ENCODE data around the gene TBKBP1.
"Not testable (repeated sequence)": the region's sequence is repeated elsewhere in the genome, so short reads cannot be mapped to it uniquely, and the experiment has no call there.

Gene TBKBP1

DNA sequence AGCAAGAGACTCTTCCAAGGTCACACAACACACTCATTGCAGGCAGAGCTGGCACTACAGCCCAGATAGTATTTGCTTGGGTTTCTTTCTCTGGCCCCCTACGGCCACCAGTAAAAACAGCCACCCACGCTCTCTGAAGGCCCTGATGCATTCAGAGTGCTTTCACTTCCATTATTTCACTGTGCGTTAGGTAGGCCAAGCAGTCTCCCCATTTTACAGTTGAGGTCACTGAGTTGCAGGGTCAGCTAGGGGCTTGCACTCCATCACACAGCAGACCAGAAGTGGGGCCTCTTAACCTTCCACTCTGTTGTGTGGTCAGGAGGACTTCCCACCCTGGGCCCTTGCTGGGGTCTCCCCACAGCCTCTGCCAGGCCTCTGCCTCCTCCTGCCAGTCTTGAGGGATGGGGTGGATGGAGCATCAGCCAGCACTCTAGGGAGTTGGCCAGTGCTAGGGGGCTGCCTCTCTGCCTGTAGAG is 41.6 kb downstream of the TBKBP1 start:
- TF ChIP-seq, protein P1, sequence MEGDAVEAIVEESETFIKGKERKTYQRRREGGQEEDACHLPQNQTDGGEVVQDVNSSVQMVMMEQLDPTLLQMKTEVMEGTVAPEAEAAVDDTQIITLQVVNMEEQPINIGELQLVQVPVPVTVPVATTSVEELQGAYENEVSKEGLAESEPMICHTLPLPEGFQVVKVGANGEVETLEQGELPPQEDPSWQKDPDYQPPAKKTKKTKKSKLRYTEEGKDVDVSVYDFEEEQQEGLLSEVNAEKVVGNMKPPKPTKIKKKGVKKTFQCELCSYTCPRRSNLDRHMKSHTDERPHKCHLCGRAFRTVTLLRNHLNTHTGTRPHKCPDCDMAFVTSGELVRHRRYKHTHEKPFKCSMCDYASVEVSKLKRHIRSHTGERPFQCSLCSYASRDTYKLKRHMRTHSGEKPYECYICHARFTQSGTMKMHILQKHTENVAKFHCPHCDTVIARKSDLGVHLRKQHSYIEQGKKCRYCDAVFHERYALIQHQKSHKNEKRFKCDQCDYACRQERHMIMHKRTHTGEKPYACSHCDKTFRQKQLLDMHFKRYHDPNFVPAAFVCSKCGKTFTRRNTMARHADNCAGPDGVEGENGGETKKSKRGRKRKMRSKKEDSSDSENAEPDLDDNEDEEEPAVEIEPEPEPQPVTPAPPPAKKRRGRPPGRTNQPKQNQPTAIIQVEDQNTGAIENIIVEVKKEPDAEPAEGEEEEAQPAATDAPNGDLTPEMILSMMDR (conservative IDR thresholded peaks at IDR 0.05; ENCODE audit: low read depth, low read length) = no peak
- Histone ChIP-seq H3K27ac (no peak overlapping the region), H3K4me1 (ENCODE audit: low read depth, poor library complexity, severe bottlenecking) (no peaks in the 10 kb centered on the region), H3K9ac (no peak overlapping the region), H4K20me1 (ENCODE audit: insufficient read depth) (no peaks in the 10 kb centered on the region), H3K27me3 (ENCODE audit: insufficient read depth, low read depth) (peaks cover 3% of the 10 kb centered on the region; the same call in 1 of the 2 replicates), H3K79me2 (ENCODE audit: insufficient read depth, low read depth) (no peaks in the 10 kb centered on the region), H3K36me3 (ENCODE audit: insufficient read depth) (no peaks in the 10 kb centered on the region), H3K4me3 (IDR thresholded peaks at IDR 0.05; ENCODE audit: insufficient read depth, low read depth, low read length) (no peak overlapping the region), H3K4me2 (no peak overlapping the region), H2AFZ (ENCODE audit: low read depth) (no peak overlapping the region)

DNA sequence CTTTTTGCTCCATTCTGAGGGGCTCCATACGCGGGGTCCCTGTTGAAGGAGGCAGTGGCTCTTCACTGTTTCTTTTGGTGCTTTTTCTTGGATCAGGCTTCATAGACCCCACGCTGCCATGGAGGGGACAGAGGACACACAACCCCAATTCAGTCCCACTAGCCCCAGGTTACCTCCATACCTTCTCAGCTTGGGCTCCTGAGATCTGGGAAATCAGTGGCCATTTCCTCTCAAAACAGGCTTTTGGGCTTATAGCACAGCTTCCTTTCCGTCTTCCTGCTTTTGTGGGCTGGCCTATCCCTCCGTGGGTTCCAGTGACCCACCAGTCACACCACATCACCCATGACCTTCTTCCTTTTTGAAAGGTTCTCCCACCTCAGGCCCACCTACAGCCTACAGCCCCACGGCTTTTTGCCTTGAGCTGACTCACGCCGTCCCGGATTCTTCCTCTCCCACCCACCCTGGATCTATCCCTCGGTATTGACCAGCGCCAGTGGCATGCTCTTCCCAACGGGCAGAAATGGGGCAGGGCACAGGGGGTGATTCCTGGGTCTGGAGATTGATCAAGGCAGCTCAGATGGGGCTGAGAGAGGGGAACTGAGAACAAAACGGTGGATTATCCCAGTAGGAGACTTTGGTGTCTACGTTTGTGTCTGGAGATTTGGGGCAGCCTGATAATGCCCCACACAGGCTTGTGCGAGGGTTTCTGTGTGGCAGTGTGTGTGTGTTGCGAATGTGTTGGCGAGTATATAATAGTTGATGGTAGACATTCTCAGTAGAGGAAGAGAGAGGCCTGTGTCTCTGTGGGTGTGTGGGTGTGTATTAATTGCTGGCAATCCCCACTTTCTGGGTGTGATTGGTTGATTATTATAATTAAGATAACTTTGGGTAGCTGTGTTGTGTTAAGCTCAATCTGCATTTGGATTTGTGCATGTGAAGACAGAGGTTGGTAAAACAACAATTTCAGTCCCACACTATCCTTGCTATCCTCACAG is 42.8 kb downstream of the TBKBP1 start:
- H4K20me1 ChIP-seq (ENCODE audit: insufficient read depth) = no peaks in the 10 kb centered on the region
- H3K27me3 ChIP-seq (ENCODE audit: insufficient read depth, low read depth) = peaks cover 2% of the 10 kb centered on the region; the same call in 1 of the 2 replicates
- no peak overlapping the region for H3K4me2 ChIP-seq
- H2AFZ ChIP-seq (ENCODE audit: low read depth) = no peak overlapping the region
- no peaks in the 10 kb centered on the region for H3K36me3 ChIP-seq (ENCODE audit: insufficient read depth)
- no peak overlapping the region for H3K9ac ChIP-seq
- H3K27ac ChIP-seq = no peak overlapping the region
- no peak overlapping the region for H3K4me3 ChIP-seq (IDR thresholded peaks at IDR 0.05; ENCODE audit: insufficient read depth, low read depth, low read length)
- H3K4me1 ChIP-seq (ENCODE audit: low read depth, poor library complexity, severe bottlenecking) = no peaks in the 10 kb centered on the region
- TF ChIP-seq, protein P1 (conservative IDR thresholded peaks at IDR 0.05; ENCODE audit: low read depth, low read length) = no peak
- H3K79me2 ChIP-seq (ENCODE audit: insufficient read depth, low read depth) = no peaks in the 10 kb centered on the region

DNA sequence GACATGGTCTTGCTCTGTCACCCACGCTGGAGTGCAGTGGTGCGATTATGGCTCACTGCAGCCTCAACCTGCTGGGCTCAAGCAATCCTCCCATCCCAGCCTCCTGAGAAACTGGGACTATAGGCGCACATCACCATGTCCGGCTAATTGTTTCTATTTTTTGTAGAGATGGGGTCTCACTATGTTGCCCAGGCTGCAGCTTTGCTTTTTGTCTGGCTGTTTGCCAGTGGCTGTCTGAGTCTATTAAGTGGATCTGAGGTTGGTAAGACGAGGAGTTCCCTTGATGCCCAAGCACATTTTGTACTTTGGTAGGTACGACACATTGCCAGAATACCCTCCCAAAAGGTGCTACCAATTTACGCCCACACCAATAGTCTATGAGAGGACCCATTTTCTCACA is 44.2 kb downstream of the TBKBP1 start:
- TF ChIP-seq, protein P1 (conservative IDR thresholded peaks at IDR 0.05; ENCODE audit: low read depth, low read length) = no peak
- no peaks in the 10 kb centered on the region; the same call in 1 of the 2 replicates for H3K27me3 ChIP-seq (ENCODE audit: insufficient read depth, low read depth)
- no peaks in the 10 kb centered on the region for H4K20me1 ChIP-seq (ENCODE audit: insufficient read depth)
- no peak overlapping the region for H2AFZ ChIP-seq (ENCODE audit: low read depth)
- H3K36me3 ChIP-seq (ENCODE audit: insufficient read depth) = no peaks in the 10 kb centered on the region
- H3K4me3 ChIP-seq (IDR thresholded peaks at IDR 0.05; ENCODE audit: insufficient read depth, low read depth, low read length) = no peak overlapping the region
- no peaks in the 10 kb centered on the region for H3K4me1 ChIP-seq (ENCODE audit: low read depth, poor library complexity, severe bottlenecking)
- no peaks in the 10 kb centered on the region for H3K79me2 ChIP-seq (ENCODE audit: insufficient read depth, low read depth)
- no peak overlapping the region for H3K4me2 ChIP-seq
- H3K27ac ChIP-seq = no peak overlapping the region
- no peak overlapping the region for H3K9ac ChIP-seq

DNA sequence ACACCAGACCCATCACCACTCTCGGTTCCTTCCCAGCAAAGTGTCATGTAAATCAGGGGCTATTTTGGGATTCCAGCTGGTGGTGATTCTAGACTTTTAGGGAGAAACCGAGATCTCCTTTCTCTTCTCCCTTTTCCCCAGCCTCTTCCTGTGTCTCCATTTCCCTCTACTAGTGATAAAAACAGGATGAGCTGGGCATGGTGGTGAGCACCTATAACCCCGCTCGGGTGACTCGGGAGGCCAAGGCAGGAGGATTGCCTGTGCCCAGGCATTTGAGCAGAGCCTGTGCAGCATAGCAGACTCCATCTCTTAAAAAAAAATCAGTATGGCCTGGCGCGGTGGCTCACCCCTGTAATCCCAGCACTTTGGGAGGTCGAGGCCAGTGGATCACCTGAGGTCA is 45.2 kb downstream of the TBKBP1 start:
- TF ChIP-seq, protein P1 (conservative IDR thresholded peaks at IDR 0.05; ENCODE audit: low read depth, low read length) = no peak

DNA sequence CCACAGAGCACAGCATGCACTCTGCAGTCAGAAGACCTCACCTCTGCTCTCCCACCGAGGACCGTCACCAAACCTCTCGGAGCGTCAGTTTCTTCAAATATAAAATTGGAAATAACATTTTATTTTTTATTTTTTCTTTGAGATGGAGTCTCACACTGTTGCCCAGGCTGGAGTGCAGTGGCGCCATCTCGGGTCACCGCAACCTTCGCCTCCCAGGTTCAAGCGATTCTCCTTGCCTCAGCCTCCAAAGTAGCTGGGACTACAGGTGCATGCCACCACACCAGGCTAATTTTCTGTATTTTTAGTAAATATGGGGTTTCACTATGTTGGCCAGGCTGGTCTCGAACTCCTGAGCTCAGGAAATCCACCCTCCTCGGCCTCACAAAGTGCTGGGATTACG is 46.0 kb downstream of the TBKBP1 start:
- not testable (repeated sequence) for H3K4me2 ChIP-seq; H3K27ac ChIP-seq; H3K27me3 ChIP-seq (ENCODE audit: insufficient read depth, low read depth); H4K20me1 ChIP-seq (ENCODE audit: insufficient read depth); H3K79me2 ChIP-seq (ENCODE audit: insufficient read depth, low read depth); H3K4me1 ChIP-seq (ENCODE audit: low read depth, poor library complexity, severe bottlenecking); H3K36me3 ChIP-seq (ENCODE audit: insufficient read depth); H2AFZ ChIP-seq (ENCODE audit: low read depth); H3K4me3 ChIP-seq (IDR thresholded peaks at IDR 0.05; ENCODE audit: insufficient read depth, low read depth, low read length); H3K9ac ChIP-seq

More for the DNA sequence above, 45.2 kb downstream of the TBKBP1 start:
- H3K4me3 ChIP-seq (IDR thresholded peaks at IDR 0.05; ENCODE audit: insufficient read depth, low read depth, low read length) = no peak overlapping the region
- H3K27me3 ChIP-seq (ENCODE audit: insufficient read depth, low read depth) = peaks cover under 1% of the 10 kb centered on the region; the same call in 1 of the 2 replicates
- no peaks in the 10 kb centered on the region for H3K4me1 ChIP-seq (ENCODE audit: low read depth, poor library complexity, severe bottlenecking)
- H3K27ac ChIP-seq = no peak overlapping the region
- H3K9ac ChIP-seq = no peak overlapping the region
- no peak overlapping the region for H3K4me2 ChIP-seq
- H3K36me3 ChIP-seq (ENCODE audit: insufficient read depth) = no peaks in the 10 kb centered on the region
- no peaks in the 10 kb centered on the region for H3K79me2 ChIP-seq (ENCODE audit: insufficient read depth, low read depth)
- H2AFZ ChIP-seq (ENCODE audit: low read depth) = no peak overlapping the region
- no peaks in the 10 kb centered on the region for H4K20me1 ChIP-seq (ENCODE audit: insufficient read depth)
